Neural progenitor cell (in vitro differentiated cells): Measurements from ENCODE around the gene OVCA2.

Experiments
- CTCF ChIP-seq: fragments of 200-600 bp; sonication (generic); IDR thresholded peaks from 2 replicates; pipeline ENCODE4 v1.5.1; 2017; ENCODE audit warnings: antibody characterized with exemption, mild to moderate bottlenecking
- EZH2 ChIP-seq: fragments of 200-600 bp; sonication (generic); IDR thresholded peaks from 2 replicates; pipeline ENCODE4 v1.6.1; 2017; ENCODE audit warnings: antibody characterized with exemption, mild to moderate bottlenecking, moderate library complexity

GRCh38 chr17:1994707-1995106 is 47.1 kb upstream of the OVCA2 start:
- TF ChIP-seq CTCF (no peak), EZH2 (no peak)
